IMR-90 (cell line): ENCODE measurements around the gene FOXN4. TPM values are rescaled to one million over a fixed set of nuclear protein-coding genes. Genes with fewer than 3 reads are reported as not detected.

Experiments
- ATAC-seq: fragments of 200-7000 bp; cut with Tn5 transposase; 2 replicates; pipeline ENCODE4 v1.9.1; 2020; ENCODE audit warnings: low read depth, mild to moderate bottlenecking, moderate library complexity
- BruUV-seq: library from RNA; stranded (reverse); fragments of 400-500 nt; replicated peaks from 2 replicates; lab custom pipeline; 2021; lab: Mats Ljungman, UMichigan
- CTCF ChIA-PET: fragments of 300-600 bp; formaldehyde crosslinking; extraction: SDS; loops from one replicate; lab custom pipeline; 2021; ENCODE audit warnings: antibody characterized with exemption; lab: Yijun Ruan, JAX
- POLR2A ChIA-PET: fragments of 300-600 bp; sonication (Branson Sonifier 250); formaldehyde crosslinking; loops from one replicate; lab custom pipeline; 2022; ENCODE audit warnings: antibody characterized with exemption; ENCODE audit not compliant: unreplicated experiment; lab: Charles Lee
- DNase-seq: peaks from one replicate; pipeline ENCODE4 v3.0.0; 2013
- H2AFZ ChIP-seq: replicated peaks from 2 replicates; pipeline ENCODE3; 2013; ENCODE audit warnings: low read length, mild to moderate bottlenecking; ENCODE audit not compliant: poor library complexity
- H2AK5ac ChIP-seq: 2 replicates; pipeline ENCODE4 v1.6.1; 2013; ENCODE audit warnings: low read depth, low read length, inconsistent platforms
- H2AK9ac ChIP-seq: replicated peaks from 2 replicates; pipeline ENCODE3; 2013; ENCODE audit warnings: mild to moderate bottlenecking, low read depth, low read length, moderate library complexity; ENCODE audit not compliant: poor library complexity
- H2BK120ac ChIP-seq: 2 replicates; pipeline ENCODE4 v1.6.1; 2013; ENCODE audit warnings: low read depth, low read length, inconsistent platforms
- H2BK15ac ChIP-seq: 3 replicates; pipeline ENCODE4 v1.6.1; 2013; ENCODE audit warnings: low read depth, low read length, inconsistent platforms
- H2BK20ac ChIP-seq: 2 replicates; pipeline ENCODE4 v1.6.1; 2013; ENCODE audit warnings: low read depth, mild to moderate bottlenecking, inconsistent platforms, low read length, moderate library complexity
- H2BK5ac ChIP-seq: 2 replicates; pipeline ENCODE4 v1.6.1; 2013; ENCODE audit warnings: mild to moderate bottlenecking, low read depth, low read length, inconsistent platforms; ENCODE audit not compliant: poor library complexity, severe bottlenecking
- H3K14ac ChIP-seq: replicated peaks from 2 replicates; pipeline ENCODE4 v1.6.1; 2013; ENCODE audit warnings: low read depth, low read length, inconsistent platforms
- H3K18ac ChIP-seq: 2 replicates; pipeline ENCODE4 v1.6.1; 2013; ENCODE audit warnings: low read depth, low read length, control low read depth
- H3K23ac ChIP-seq: 2 replicates; pipeline ENCODE4 v1.6.1; 2013; ENCODE audit warnings: low read depth, low read length, inconsistent platforms
- H3K27ac ChIP-seq: 2 replicates; pipeline ENCODE4 v1.5.1; 2013; ENCODE audit warnings: mild to moderate bottlenecking, control low read depth, low read length; ENCODE audit not compliant: insufficient read depth
- H3K27me3 ChIP-seq: 2 replicates; pipeline ENCODE4 v1.6.1; 2013; ENCODE audit warnings: low read length; ENCODE audit not compliant: control insufficient read depth, insufficient read depth
- H3K36me3 ChIP-seq: 2 replicates; pipeline ENCODE4 v1.6.1; 2013; ENCODE audit warnings: low read length, mixed read lengths; ENCODE audit not compliant: control insufficient read depth, insufficient read depth
- H3K4ac ChIP-seq: 2 replicates; pipeline ENCODE4 v1.6.1; 2013; ENCODE audit warnings: low read depth, low read length, inconsistent platforms
- H3K4me1 ChIP-seq: 2 replicates; pipeline ENCODE4 v1.6.1; 2013; ENCODE audit warnings: low read length, mixed read lengths; ENCODE audit not compliant: control insufficient read depth, insufficient read depth
- H3K4me2 ChIP-seq: 2 replicates; pipeline ENCODE4 v1.6.1; 2013; ENCODE audit warnings: low read depth, mild to moderate bottlenecking, control low read depth, low read length, moderate library complexity
- H3K4me3 ChIP-seq: 2 replicates; pipeline ENCODE4 v1.5.1; 2013; ENCODE audit warnings: low read depth, mild to moderate bottlenecking, control low read depth, low read length, moderate library complexity; ENCODE audit not compliant: insufficient read depth
- H3K56ac ChIP-seq: 2 replicates; pipeline ENCODE4 v1.6.1; 2013; ENCODE audit warnings: low read length, inconsistent platforms; ENCODE audit not compliant: insufficient read depth; ENCODE audit errors: extremely low read depth
- H3K79me1 ChIP-seq, 2 experiments: 2 replicates each; pipeline ENCODE4 v1.6.1; 2013; ENCODE audit warnings: low read length in 2 of 2, inconsistent platforms in 1 of 2, low read depth in 1 of 2
- H3K9ac ChIP-seq: 2 replicates; pipeline ENCODE4 v1.6.1; 2013; ENCODE audit warnings: low read depth, low read length, control low read depth
- H3K9me1 ChIP-seq: 2 replicates; pipeline ENCODE4 v1.6.1; 2013; ENCODE audit warnings: low read length, inconsistent platforms; ENCODE audit not compliant: insufficient read depth
- H3K9me3 ChIP-seq: 2 replicates; pipeline ENCODE4 v1.6.1; 2013; ENCODE audit warnings: low read length; ENCODE audit not compliant: control insufficient read depth, insufficient read depth
- H4K20me1 ChIP-seq: 2 replicates; pipeline ENCODE4 v1.6.1; 2013; ENCODE audit warnings: low read length, inconsistent platforms; ENCODE audit not compliant: insufficient read depth
- H4K5ac ChIP-seq: 2 replicates; pipeline ENCODE4 v1.6.1; 2013; ENCODE audit warnings: mild to moderate bottlenecking, low read depth, low read length, control low read depth
- H4K8ac ChIP-seq, 2 experiments: 2 replicates each; pipeline ENCODE4 v1.6.1; 2013; ENCODE audit warnings: low read depth in 2 of 2, low read length in 2 of 2, control low read depth in 1 of 2, inconsistent platforms in 1 of 2
- H4K91ac ChIP-seq: 2 replicates; pipeline ENCODE4 v1.6.1; 2013; ENCODE audit warnings: low read depth, low read length, inconsistent platforms; ENCODE audit not compliant: insufficient read depth
- RAD21 ChIP-seq: IDR thresholded peaks from 2 replicates; pipeline ENCODE4 v1.6.1; 2012; ENCODE audit warnings: low read length, improper control_type of control experiment
- WGBS, 2 experiments: methylation state at CpG; one replicate each; pipeline versions ENCODE4 v1.1.5 to v1.1.7; 2013; ENCODE audit warnings: missing lambda C conversion rate in 2 of 2; ENCODE audit not compliant: insufficient read length in 1 of 2; ENCODE audit errors: extremely low coverage in 2 of 2; 5-methylcytosine and 5-hydroxymethylcytosine counted together
- dilution Hi-C: fragments of 300-500 bp; cut with HindIII; formaldehyde crosslinking; loops from one replicate; pipeline ENCODE4 v1.14.3; 2018; ENCODE audit warnings: low sequenced_read_pairs; ENCODE audit not compliant: unreplicated experiment
- in situ Hi-C: fragments of 300-500 bp; cut with MboI; formaldehyde crosslinking; loops from 3 replicates; pipeline ENCODE4 v1.14.3; 2019; ENCODE audit warnings: low sequenced_read_pairs, inconsistent platforms, mixed read lengths
- intact Hi-C: fragments of 100-400 bp; cut with micrococcal nuclease; formaldehyde crosslinking; loops from 2 replicates; pipeline ENCODE4 v1.10.0; 2022
- polyA plus RNA-seq, 3 experiments: library from polyadenylated mRNA; depleted of rRNA; stranded (reverse); fragments of >200 nt; gene quantifications; 2 replicates each; pipeline ENCODE4 v1.2.3, GENCODE V29; 2012; ENCODE audit warnings: low replicate concordance in 1 of 3
- total RNA-seq: library from RNA; depleted of rRNA; stranded (reverse); fragments of >200 nt; gene quantifications from 2 replicates; pipeline ENCODE4 v1.2.3, GENCODE V29; 2012

The FOXN4 gene
- total and polyA plus RNA-seq, 2 of the 4 experiments (the other 2 are of a cell fraction) = not detected

GRCh38 chr12:109253913-109254544 lies 55.1 kb downstream of the FOXN4 start:
- no peaks in the 10 kb centered on the region for H3K27me3 ChIP-seq
- no peak overlapping the region for H2BK120ac ChIP-seq
- ChIA-PET CTCF (no interaction called here), POLR2A (no interaction called here)
- H3K18ac ChIP-seq = no peak overlapping the region
- H2AFZ ChIP-seq = no peak overlapping the region
- in situ Hi-C loops = no loop called here
- H2BK20ac ChIP-seq = no peak overlapping the region
- H3K79me1 ChIP-seq = no peaks in the 10 kb centered on the region
- H3K9ac ChIP-seq = no peak overlapping the region
- no peak overlapping the region for H3K56ac ChIP-seq
- no peak overlapping the region for H3K4me2 ChIP-seq
- ATAC-seq (no peak), DNase-seq (no peak)
- H3K23ac ChIP-seq = no peak overlapping the region
- intact Hi-C loops = no loop called here
- no peak overlapping the region for H3K14ac ChIP-seq
- H2AK5ac ChIP-seq = no peak overlapping the region
- no peak overlapping the region for H3K4ac ChIP-seq
- H4K91ac ChIP-seq = no peak overlapping the region
- no peaks in the 10 kb centered on the region for H3K4me1 ChIP-seq
- no peaks in the 10 kb centered on the region for H3K9me1 ChIP-seq
- H4K20me1 ChIP-seq = no peaks in the 10 kb centered on the region
- no peak overlapping the region for H4K8ac ChIP-seq
- dilution Hi-C loops = no loop called here
- TF ChIP-seq RAD21 = no peak
- H3K4me3 ChIP-seq = no peak overlapping the region
- no peak overlapping the region for H4K5ac ChIP-seq
- peaks cover 2% of the 10 kb centered on the region; the same call in 1 of the 2 replicates for H3K36me3 ChIP-seq
- H3K9me3 ChIP-seq = peaks cover 8% of the 10 kb centered on the region; the same call in 1 of the 2 replicates
- 70% methylated on average over 2 of the region's 7 CpGs; no CpG with 5 or more reads in 1 of the 2 experiments for WGBS, 2 experiments
- no peak overlapping the region for H3K27ac ChIP-seq
- H2BK15ac ChIP-seq = no peak overlapping the region
- H2AK9ac ChIP-seq = no peak overlapping the region
- no TSS peak for BruUV-seq
- H2BK5ac ChIP-seq = no peak overlapping the region
